Thymus (tissue), 14 donors: Measurements from ENCODE around the gene PPFIA1. TPM values are rescaled to one million over a fixed set of nuclear protein-coding genes. Genes with fewer than 3 reads are reported as not detected.

Source experiments
- DNase-seq, 9 donors: peaks; one replicate each; pipeline ENCODE4 v3.0.0-alpha.2; 2013; ENCODE audit warnings: low spot score in 9 of 9, low read depth in 6 of 9, missing footprints in 1 of 9
- H3K27ac ChIP-seq, 2 donors: one replicate each; pipeline ENCODE4 v1.5.1; 2013; ENCODE audit warnings: control low read depth in 1 of 2, low read depth in 1 of 2, low read length in 1 of 2, mild to moderate bottlenecking in 1 of 2, moderate library complexity in 1 of 2
- H3K27me3 ChIP-seq, 2 donors: one replicate each; pipeline ENCODE4 v1.5.1; 2013; ENCODE audit warnings: low read length in 1 of 2; ENCODE audit not compliant: control insufficient read depth in 2 of 2, insufficient read depth in 1 of 2
- H3K36me3 ChIP-seq, 2 donors: one replicate each; pipeline ENCODE4 v1.5.1; 2013; ENCODE audit warnings: low read length in 1 of 2, mild to moderate bottlenecking in 1 of 2, moderate library complexity in 1 of 2; ENCODE audit not compliant: control insufficient read depth in 2 of 2, insufficient read depth in 2 of 2
- H3K4me1 ChIP-seq, 2 donors: one replicate each; pipeline ENCODE4 v1.5.1; 2013; ENCODE audit warnings: low read length in 2 of 2; ENCODE audit not compliant: control insufficient read depth in 2 of 2, insufficient read depth in 2 of 2
- H3K4me3 ChIP-seq, 2 donors: one replicate each; pipeline ENCODE4 v1.5.1; 2013; ENCODE audit warnings: low read length in 2 of 2, control low read depth in 1 of 2, mild to moderate bottlenecking in 1 of 2
- H3K9me3 ChIP-seq, 2 donors: one replicate each; pipeline ENCODE4 v1.5.1; 2013; ENCODE audit warnings: low read length in 1 of 2, mild to moderate bottlenecking in 1 of 2; ENCODE audit not compliant: control insufficient read depth in 2 of 2, insufficient read depth in 1 of 2
- WGBS: extraction: QIAGEN DNeasy Blood & Tissue Kit; methylation state at CpG from one replicate; pipeline ENCODE4 v1.1.7; 2013; 5-methylcytosine and 5-hydroxymethylcytosine counted together
- long read RNA-seq, 10 donors: transcript quantifications; one replicate each; lab custom pipeline, GENCODE V29; 2026
- polyA plus RNA-seq: library from polyadenylated mRNA; stranded (reverse); fragments of 200-250 nt; gene quantifications from one replicate; pipeline ENCODE4 v1.2.3, GENCODE V29; 2013
- total RNA-seq: library from RNA; stranded (reverse); fragments of 120-200 nt; gene quantifications from one replicate; pipeline ENCODE4 v1.2.4, GENCODE V29; 2013
- donor health status: healthy.

Gene PPFIA1
- total RNA-seq (22.0 TPM), polyA plus RNA-seq (23.3 TPM)
- long read RNA-seq, donor 1 = 0 reads
- long read RNA-seq, donor 2 = 0 reads
- long read RNA-seq, donor 3 = 0 reads
- long read RNA-seq, donor 4, partial matches to known transcripts = 10 of 10 reads
- long read RNA-seq, donor 4, other reads (novel, unspliced or antisense) = 0 of 10 reads
- long read RNA-seq, donor 5, full-length matches to known transcripts = 4 of 4 reads
- long read RNA-seq, donor 5, partial matches to known transcripts = 0 of 4 reads
- long read RNA-seq, donor 5, other reads (novel, unspliced or antisense) = 0 of 4 reads
- long read RNA-seq, donor 6, partial matches to known transcripts = 0 of 3 reads
- long read RNA-seq, donor 6, other reads (novel, unspliced or antisense) = 0 of 3 reads
- long read RNA-seq, donor 7, partial matches to known transcripts = 0 of 1 reads
- long read RNA-seq, donor 7, other reads (novel, unspliced or antisense) = 0 of 1 reads
- long read RNA-seq, donor 8 = 0 reads
- long read RNA-seq, donor 9 = 0 reads
- long read RNA-seq, donor 10, partial matches to known transcripts = 0 of 1 reads
- long read RNA-seq, donor 10, other reads (novel, unspliced or antisense) = 0 of 1 reads

DNA sequence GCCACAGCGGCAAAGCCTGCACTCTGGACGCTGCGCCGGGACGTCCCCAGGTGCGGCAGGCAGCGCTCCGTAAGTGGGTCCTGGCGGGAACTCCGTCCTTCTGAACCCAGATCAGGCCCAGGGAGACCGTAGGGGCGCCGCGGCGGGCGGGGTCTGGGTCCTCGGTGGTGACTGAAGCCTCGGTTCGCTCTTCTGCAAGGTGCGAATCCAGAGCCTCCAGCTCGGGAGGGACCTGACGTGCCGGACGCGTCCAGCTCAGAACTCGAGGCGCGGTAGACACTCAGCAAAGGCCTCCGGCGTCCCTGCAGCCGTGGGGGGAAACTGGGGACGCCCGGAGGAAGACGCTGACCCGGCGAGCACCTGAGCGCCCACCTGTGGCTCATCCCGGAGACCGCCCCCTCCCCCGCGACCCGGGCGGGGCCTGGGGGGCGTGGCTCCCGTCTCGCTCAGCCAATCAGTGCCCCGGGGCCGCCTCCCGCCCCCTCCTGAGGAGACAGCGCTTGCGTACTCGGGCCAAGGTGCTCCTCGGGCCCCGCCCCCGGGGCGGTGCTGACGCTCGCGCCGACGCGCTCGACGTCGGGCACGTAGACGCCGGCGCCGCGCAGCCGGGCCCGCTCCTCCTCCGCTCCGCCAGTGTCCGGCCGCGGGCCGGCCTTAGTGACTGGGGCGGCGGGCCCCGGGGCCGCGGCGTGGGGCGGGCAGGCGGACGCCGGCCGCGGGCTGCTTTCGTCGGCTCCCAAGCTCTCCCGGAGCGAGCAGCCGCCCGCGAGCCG, at the start of gene PPFIA1:
TSS of gene PPFIA1 (plus strand) at position 587 of the 773 bp plus-strand sequence. CDS start 1,483 bp downstream, outside the sequence.
- peaks cover 6 to 34% of the 10 kb centered on the region in 2 donors for H3K27me3 ChIP-seq
- peak within 1 kb of the TSS; percentile 11 to 64 for H3K27ac ChIP-seq
- H3K4me1 ChIP-seq = peaks cover 6 to 13% of the 10 kb centered on the region in 2 donors
- peak; percentile 73 to 97 (median 93) for DNase-seq
- peak within 1 kb of the TSS; percentile 73 to 98 for H3K4me3 ChIP-seq
- H3K36me3 ChIP-seq = peaks cover 17 to 20% of the 10 kb centered on the region in 2 donors
- H3K9me3 ChIP-seq = no peaks in the 10 kb centered on the region
- under 1% methylated on average over 99 of the region's 99 CpGs for WGBS

DNA sequence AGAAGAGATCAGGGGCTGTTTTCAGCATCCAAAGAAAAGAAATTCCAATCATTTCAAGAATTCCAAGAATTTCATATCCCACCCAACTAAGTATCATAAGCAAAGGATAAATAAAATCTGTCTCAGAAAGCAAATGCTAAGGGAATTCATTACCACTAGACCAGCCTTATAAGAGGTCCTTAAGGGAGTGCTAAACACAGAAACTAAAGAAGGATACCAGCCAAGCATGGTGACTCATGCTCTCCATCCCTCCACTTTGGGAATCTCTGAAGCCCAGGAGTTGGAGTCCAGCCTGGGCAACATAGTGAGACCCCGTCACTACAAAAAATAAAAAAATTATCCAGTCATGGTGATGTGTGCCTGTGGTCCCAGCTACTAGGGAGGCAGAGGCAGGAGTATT, 49.6 kb upstream of the PPFIA1 start:
- no peaks in the 10 kb centered on the region for H3K4me1 ChIP-seq

DNA sequence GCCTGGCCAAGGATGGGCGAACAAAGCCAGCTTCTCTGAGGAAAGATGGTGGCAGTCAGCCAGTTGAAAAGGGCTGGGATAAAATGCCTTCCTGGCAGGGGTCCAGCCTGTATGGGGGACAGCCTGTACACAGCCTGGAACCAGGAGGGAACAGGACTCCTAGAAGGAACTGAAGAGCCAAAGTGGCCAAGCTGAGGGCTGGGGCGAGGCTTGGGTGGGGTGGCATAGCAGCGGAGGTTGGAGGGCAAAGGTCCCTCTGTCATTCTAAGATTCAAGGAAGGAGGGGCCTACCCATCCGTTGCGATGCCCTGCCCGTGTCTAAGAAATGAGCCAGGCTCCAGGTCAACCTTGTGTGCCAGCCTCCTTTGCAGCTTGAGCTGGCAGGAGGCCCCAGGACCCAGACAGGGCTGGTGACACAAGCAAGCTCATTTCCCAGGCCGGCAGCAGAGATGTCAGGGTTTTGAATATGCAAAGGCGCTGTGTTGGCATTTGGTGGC, 44.8 kb upstream of the PPFIA1 start:
- peaks cover 0 to 6% of the 10 kb centered on the region in 2 donors for H3K27me3 ChIP-seq
- no peaks in the 10 kb centered on the region for H3K9me3 ChIP-seq
- no peaks in the 10 kb centered on the region for H3K36me3 ChIP-seq
- no peak overlapping the region for H3K27ac ChIP-seq
- H3K4me1 ChIP-seq = no peaks in the 10 kb centered on the region
- H3K4me3 ChIP-seq = no peak overlapping the region
- WGBS = 86% methylated on average over 8 of the region's 8 CpGs
- no peak for DNase-seq

More for the DNA sequence above, 49.6 kb upstream of the PPFIA1 start:
- H3K27me3 ChIP-seq = peaks cover 0 to 5% of the 10 kb centered on the region in 2 donors
- no peak overlapping the region for H3K27ac ChIP-seq
- WGBS = 94% methylated on average over 1 of the region's 1 CpG
- DNase-seq = no peak
- H3K9me3 ChIP-seq = no peaks in the 10 kb centered on the region
- H3K36me3 ChIP-seq = no peaks in the 10 kb centered on the region
- no peak overlapping the region for H3K4me3 ChIP-seq

DNA sequence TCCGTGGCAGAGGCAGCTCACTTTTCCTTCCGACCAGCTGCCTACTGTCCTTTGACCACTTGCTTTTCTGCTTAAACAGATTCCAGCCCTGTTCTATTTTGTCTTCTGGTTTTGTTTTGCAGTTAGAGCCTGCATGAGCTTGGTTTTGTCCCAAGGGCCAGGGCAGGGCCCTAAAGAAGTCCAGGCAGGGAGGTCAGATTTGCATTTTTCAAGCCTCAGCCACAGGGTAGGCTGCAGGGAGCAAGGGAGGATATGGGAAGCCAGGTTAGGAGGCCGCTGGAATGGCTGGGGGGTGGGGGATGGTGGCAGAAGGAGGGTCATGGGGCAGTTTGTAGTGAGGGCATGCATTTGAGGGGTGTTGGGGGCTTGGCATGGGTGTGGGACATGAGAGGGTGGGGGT, 44.3 kb upstream of the PPFIA1 start:
- H3K4me1 ChIP-seq = no peaks in the 10 kb centered on the region
- peaks cover 0 to 6% of the 10 kb centered on the region in 2 donors for H3K27me3 ChIP-seq

DNA sequence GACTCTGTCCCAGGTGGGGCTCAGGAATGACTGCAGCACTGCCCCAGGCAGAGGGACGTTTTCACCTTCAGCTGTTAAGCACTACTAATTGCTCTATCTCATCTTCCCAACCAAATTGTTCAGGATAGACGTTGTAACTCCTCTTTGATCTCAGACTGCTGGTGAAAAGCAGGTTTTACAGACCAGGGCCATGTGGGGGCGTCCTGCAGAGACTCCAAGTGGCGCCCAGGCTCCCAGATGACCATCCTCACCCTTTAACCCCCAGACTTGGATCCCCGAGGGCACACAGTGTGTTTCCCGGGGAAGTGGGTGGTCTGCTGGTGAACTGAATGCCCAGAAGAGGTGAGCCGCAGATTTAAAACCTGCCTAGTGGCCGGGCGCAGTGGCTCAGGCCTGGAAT, 43.5 kb upstream of the PPFIA1 start:
- Histone ChIP-seq H3K4me1 (no peaks in the 10 kb centered on the region), H3K27me3 (peaks cover 0 to 6% of the 10 kb centered on the region in 2 donors), H3K27ac (no peak overlapping the region), H3K4me3 (no peak overlapping the region), H3K9me3 (no peaks in the 10 kb centered on the region), H3K36me3 (no peaks in the 10 kb centered on the region)
- WGBS = 60% methylated on average over 9 of the region's 9 CpGs
- DNase-seq = no peak

More for the DNA sequence above, 44.3 kb upstream of the PPFIA1 start:
- Histone ChIP-seq H3K4me3 (no peak overlapping the region), H3K27ac (no peak overlapping the region), H3K9me3 (no peaks in the 10 kb centered on the region), H3K36me3 (no peaks in the 10 kb centered on the region)
- DNase-seq = no peak
- WGBS = 96% methylated on average over 3 of the region's 3 CpGs

DNA sequence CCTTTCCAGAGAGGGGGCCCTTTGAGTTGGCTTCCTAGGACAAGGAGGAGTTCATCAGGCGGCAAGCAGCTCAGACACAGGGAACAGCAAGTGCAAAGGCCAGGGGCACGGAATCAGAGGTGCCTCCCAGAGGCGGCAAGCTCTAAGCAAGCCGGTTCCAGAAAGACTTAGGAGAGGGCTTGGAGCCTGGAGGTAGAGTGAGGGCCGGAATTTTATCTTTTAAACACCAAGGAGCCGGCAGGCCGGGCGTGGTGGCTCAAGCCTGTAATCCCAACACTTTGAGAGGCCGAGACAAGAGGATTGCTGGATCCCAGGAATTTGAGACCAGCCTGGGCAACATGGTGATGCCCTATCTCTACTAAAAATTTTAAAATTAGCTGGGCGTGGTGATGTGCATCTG, 40.8 kb upstream of the PPFIA1 start:
- 95% methylated on average over 10 of the region's 10 CpGs for WGBS
- H3K27ac ChIP-seq = no peak overlapping the region
- no peak overlapping the region for H3K4me3 ChIP-seq
- DNase-seq = no peak
- H3K9me3 ChIP-seq = no peaks in the 10 kb centered on the region
- no peaks in the 10 kb centered on the region for H3K36me3 ChIP-seq
- H3K27me3 ChIP-seq = peaks cover 0 to 6% of the 10 kb centered on the region in 2 donors
- H3K4me1 ChIP-seq = no peaks in the 10 kb centered on the region

DNA sequence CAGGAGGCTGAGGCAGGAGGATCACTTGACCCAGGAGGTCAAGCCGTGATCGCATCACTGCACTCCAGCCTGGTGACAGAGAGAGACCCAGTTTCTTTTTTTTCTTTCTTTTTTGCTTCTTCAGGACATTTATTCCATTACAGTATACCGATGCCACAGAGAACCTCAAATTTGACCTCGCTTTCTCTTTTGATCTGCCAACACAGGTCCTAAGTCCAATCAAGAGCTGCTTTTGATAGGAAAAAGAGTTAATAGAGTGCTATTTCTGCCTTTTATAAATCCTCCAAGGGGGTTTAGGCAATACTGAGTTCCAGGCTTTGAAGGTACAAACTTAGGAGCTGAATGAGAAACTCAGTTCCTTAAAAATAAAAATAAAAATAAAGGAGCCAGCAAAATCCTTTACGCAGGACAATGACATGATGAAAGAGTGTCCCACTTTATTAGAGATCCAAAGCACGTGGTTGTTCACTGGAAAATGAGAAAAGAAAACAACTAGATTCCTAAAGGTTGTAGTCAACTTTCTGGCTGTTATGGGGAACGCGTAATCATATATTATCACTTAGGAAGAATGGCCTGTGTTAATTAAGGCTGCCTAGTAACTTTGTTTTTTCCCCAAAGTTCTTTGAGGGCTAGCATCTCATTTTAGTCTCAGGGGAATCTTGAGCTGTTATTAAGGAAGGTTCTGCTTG, 40.2 kb upstream of the PPFIA1 start:
- no peak overlapping the region for H3K4me3 ChIP-seq
- H3K4me1 ChIP-seq = no peaks in the 10 kb centered on the region
- no peaks in the 10 kb centered on the region for H3K36me3 ChIP-seq
- no peak for DNase-seq
- H3K27me3 ChIP-seq = peaks cover 0 to 6% of the 10 kb centered on the region in 2 donors
- H3K9me3 ChIP-seq = no peaks in the 10 kb centered on the region
- 96% methylated on average over 8 of the region's 8 CpGs for WGBS
- H3K27ac ChIP-seq = no peak overlapping the region

DNA sequence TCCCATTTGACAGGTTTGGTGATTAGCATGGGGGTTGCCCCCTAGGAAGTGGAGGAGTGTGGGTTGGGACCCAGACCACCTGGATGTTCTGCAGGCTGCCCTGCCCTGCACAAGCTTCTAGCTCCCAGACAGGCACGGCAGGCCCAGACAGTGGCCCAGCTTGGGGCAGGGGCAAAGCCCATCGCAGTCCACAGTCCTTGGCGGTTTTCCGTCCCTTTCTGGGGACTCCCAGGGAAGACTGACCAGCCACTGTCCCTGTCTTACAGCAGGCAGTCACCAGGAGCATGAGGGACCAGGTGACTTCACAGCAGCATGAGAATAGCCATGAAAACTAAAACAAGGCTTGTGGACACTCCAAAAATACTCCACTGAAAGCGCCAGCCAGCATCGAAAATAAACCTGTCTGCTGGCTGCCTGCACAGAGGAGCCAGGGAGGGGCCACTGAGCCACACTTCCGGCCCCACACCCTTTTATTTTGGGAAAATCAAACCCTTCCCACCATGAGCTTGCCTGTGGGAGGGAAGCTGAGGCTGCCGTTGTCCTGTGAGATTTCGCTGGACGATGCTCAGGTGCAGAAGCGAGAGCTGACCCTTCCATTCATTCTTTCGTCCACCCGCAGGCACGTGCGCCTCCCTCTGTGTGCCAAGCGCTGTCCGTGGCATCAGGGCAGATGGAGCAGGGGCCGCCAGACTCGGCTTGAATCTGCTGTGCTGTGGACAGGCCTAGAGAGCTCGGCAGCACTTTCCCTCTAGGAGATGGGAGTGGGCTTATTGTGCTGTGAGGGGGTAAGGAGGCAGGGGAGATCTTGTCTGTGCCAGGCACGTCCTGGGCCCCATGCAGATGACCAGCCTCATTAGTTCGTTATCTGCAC, 39.4 kb upstream of the PPFIA1 start:
- Histone ChIP-seq H3K9me3 (no peaks in the 10 kb centered on the region), H3K27ac (no peak overlapping the region), H3K4me1 (no peaks in the 10 kb centered on the region), H3K27me3 (peaks cover 0 to 4% of the 10 kb centered on the region in 2 donors), H3K4me3 (no peak overlapping the region), H3K36me3 (no peaks in the 10 kb centered on the region)
- DNase-seq = no peak
- 92% methylated on average over 22 of the region's 22 CpGs for WGBS
